Trophoblast cell (in vitro differentiated cells and primary cell): Measurements from ENCODE around the gene NEGR1.

Source experiments
- DNase-seq, 2 donors: peaks; one replicate each; pipeline ENCODE4 v3.0.0-alpha.2; 2016
- H2AFZ ChIP-seq: 2 replicates; pipeline ENCODE4 v1.6.1; 2013; ENCODE audit warnings: low read length, moderate library complexity, mild to moderate bottlenecking; ENCODE audit not compliant: insufficient read depth, poor library complexity
- H2AK5ac ChIP-seq: 2 replicates; pipeline ENCODE4 v1.6.1; 2013; ENCODE audit warnings: mild to moderate bottlenecking, low read length
- H2BK120ac ChIP-seq: 2 replicates; pipeline ENCODE4 v1.6.1; 2013; ENCODE audit warnings: low read length, mild to moderate bottlenecking, moderate library complexity; ENCODE audit not compliant: insufficient read depth, poor library complexity
- H2BK12ac ChIP-seq: 2 replicates; pipeline ENCODE4 v1.6.1; 2013; ENCODE audit warnings: mild to moderate bottlenecking, low read length, moderate library complexity
- H2BK5ac ChIP-seq: 2 replicates; pipeline ENCODE4 v1.6.1; 2013; ENCODE audit warnings: low read length, low read depth, moderate library complexity, mild to moderate bottlenecking; ENCODE audit not compliant: poor library complexity
- H3K14ac ChIP-seq: 2 replicates; pipeline ENCODE4 v1.6.1; 2013; ENCODE audit warnings: mild to moderate bottlenecking, low read length
- H3K18ac ChIP-seq: 2 replicates; pipeline ENCODE4 v1.6.1; 2013; ENCODE audit warnings: mild to moderate bottlenecking, low read length
- H3K23ac ChIP-seq: 2 replicates; pipeline ENCODE4 v1.6.1; 2013; ENCODE audit warnings: low read length
- H3K27ac ChIP-seq: 2 replicates; pipeline ENCODE4 v1.5.1; 2013; ENCODE audit warnings: low read depth, mild to moderate bottlenecking, inconsistent platforms, low read length, moderate library complexity
- H3K27me3 ChIP-seq: 2 replicates; pipeline ENCODE4 v1.6.1; 2013; ENCODE audit warnings: inconsistent platforms, mild to moderate bottlenecking, low read length, moderate library complexity; ENCODE audit not compliant: insufficient read depth
- H3K36me3 ChIP-seq, 2 experiments: 1 replicate in 1 of 2; 2 replicates in 1 of 2; pipeline ENCODE4 v1.6.1; 2013; ENCODE audit warnings: low read length in 2 of 2, mild to moderate bottlenecking in 2 of 2, moderate library complexity in 1 of 2; ENCODE audit not compliant: insufficient read depth in 2 of 2, control insufficient read depth in 1 of 2
- H3K4ac ChIP-seq: 2 replicates; pipeline ENCODE4 v1.6.1; 2013; ENCODE audit warnings: low read depth, mild to moderate bottlenecking, low read length, moderate library complexity
- H3K4me1 ChIP-seq, 2 experiments: 1 replicate in 1 of 2; 2 replicates in 1 of 2; pipeline ENCODE4 v1.6.1; 2013; ENCODE audit warnings: low read length in 2 of 2, mild to moderate bottlenecking in 2 of 2, moderate library complexity in 1 of 2; ENCODE audit not compliant: insufficient read depth in 2 of 2, control insufficient read depth in 1 of 2
- H3K4me2 ChIP-seq: 2 replicates; pipeline ENCODE4 v1.6.1; 2013; ENCODE audit warnings: inconsistent platforms, mild to moderate bottlenecking, low read length, moderate library complexity
- H3K4me3 ChIP-seq: 2 replicates; pipeline ENCODE4 v1.5.1; 2013; ENCODE audit warnings: mild to moderate bottlenecking, low read depth, low read length, inconsistent platforms
- H3K79me1 ChIP-seq: one replicate; pipeline ENCODE4 v1.6.1; 2013; ENCODE audit warnings: low read length
- H3K79me2 ChIP-seq: 2 replicates; pipeline ENCODE4 v1.6.1; 2013; ENCODE audit warnings: low read length, mild to moderate bottlenecking; ENCODE audit not compliant: control insufficient read depth, insufficient read depth, poor library complexity
- H3K9ac ChIP-seq: 2 replicates; pipeline ENCODE4 v1.6.1; 2013; ENCODE audit warnings: mild to moderate bottlenecking, low read length
- H3K9me3 ChIP-seq: 2 replicates; pipeline ENCODE4 v1.6.1; 2013; ENCODE audit warnings: low read depth, mild to moderate bottlenecking, control low read depth, inconsistent platforms, low read length; ENCODE audit not compliant: insufficient read depth
- H4K12ac ChIP-seq: 2 replicates; pipeline ENCODE4 v1.6.1; 2013; ENCODE audit warnings: low read depth, mild to moderate bottlenecking, low read length, moderate library complexity
- H4K8ac ChIP-seq: 2 replicates; pipeline ENCODE4 v1.6.1; 2013; ENCODE audit warnings: low read depth, mild to moderate bottlenecking, low read length, moderate library complexity
- H4K91ac ChIP-seq: one replicate; pipeline ENCODE4 v1.6.1; 2013; ENCODE audit warnings: low read depth, mild to moderate bottlenecking, low read length, moderate library complexity
- WGBS: extraction: QIAGEN DNeasy Blood & Tissue Kit; methylation state at CpG from one replicate; pipeline ENCODE4 v1.1.7; 2013; ENCODE audit warnings: missing lambda C conversion rate; ENCODE audit not compliant: insufficient read length, insufficient coverage; ENCODE audit errors: extremely low coverage; 5-methylcytosine and 5-hydroxymethylcytosine counted together

NEGR1 gene

DNA sequence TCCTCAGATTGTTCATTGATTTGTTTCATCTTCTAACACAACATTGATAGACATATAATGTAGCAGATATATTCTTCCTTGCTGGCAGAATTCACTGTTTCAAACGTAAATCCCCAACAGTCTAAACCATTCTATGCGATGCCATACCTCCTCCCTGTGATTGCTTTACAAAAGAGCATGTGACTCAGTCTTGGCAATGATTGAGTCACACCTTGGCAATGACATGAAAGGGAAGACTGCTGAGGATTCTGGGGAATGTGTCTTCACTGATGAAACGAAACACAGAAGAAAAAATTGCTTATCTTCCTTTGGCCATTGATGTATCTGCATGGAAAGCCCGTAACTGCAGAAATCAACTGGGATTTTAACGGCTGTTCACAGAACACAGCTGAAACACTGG is 791.9 kb downstream of the NEGR1 start:
- Histone ChIP-seq H3K14ac (no peak overlapping the region), H3K27ac (no peak overlapping the region), H4K12ac (no peak overlapping the region), H2BK12ac (no peak overlapping the region), H3K4ac (no peak overlapping the region), H2AK5ac (no peak overlapping the region), H3K4me1 (no peaks in the 10 kb centered on the region), H3K18ac (no peak overlapping the region), H2AFZ (no peak overlapping the region), H3K23ac (no peak overlapping the region), H4K8ac (no peak overlapping the region), H3K9ac (no peak overlapping the region), H3K4me2 (no peak overlapping the region), H3K79me1 (peaks cover 2% of the 10 kb centered on the region), H2BK120ac (no peak overlapping the region), H3K79me2 (no peaks in the 10 kb centered on the region), H3K9me3 (no peaks in the 10 kb centered on the region), H2BK5ac (no peak overlapping the region), H3K27me3 (no peaks in the 10 kb centered on the region), H4K91ac (no peak overlapping the region), H3K4me3 (no peak overlapping the region), H3K36me3 (no peaks in the 10 kb centered on the region)
- DNase-seq, result peak; percentile 14 to 18
- WGBS, result no CpG with 5 or more reads among the region's 5 CpGs

DNA sequence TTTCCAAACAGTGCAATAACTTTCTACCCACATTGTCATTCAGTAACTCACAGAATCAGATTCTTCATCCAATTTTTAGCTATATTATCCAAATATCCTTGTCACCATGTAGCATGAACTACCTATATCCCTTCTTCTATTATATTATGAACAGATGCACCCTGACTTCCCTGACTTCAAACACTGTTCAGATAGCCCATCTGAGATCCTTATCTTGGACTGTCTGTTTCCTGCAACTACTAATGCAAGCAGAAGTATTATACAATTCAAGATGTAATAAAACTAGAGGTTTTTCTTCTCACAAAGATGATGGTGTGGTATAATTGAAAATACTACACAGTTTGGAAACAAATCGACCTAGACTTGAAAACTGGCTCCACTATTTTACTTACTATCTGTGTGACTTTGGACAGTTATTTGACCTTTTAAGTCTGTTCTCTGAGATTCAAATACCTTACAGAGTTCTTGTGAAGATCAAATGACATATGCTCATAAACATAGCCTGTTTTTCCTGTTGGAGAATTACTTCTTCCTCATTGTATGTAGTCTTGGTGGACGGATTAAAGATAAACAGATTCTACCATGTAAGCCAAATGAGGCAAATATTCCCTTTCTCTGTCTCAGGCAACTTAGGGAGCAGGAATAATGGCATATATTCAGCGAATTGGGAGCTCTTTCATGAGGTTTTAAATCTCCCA is 793.6 kb downstream of the NEGR1 start:
- Histone ChIP-seq H3K18ac (no peak overlapping the region), H3K4me2 (no peak overlapping the region), H3K79me1 (peaks cover 2% of the 10 kb centered on the region), H2BK120ac (no peak overlapping the region), H3K4me1 (no peaks in the 10 kb centered on the region), H4K12ac (no peak overlapping the region), H2BK12ac (no peak overlapping the region), H3K9me3 (no peaks in the 10 kb centered on the region), H3K36me3 (no peaks in the 10 kb centered on the region), H2BK5ac (no peak overlapping the region), H3K27ac (no peak overlapping the region), H3K27me3 (no peaks in the 10 kb centered on the region), H3K79me2 (no peaks in the 10 kb centered on the region), H4K91ac (no peak overlapping the region), H3K14ac (no peak overlapping the region), H3K4ac (no peak overlapping the region), H3K9ac (no peak overlapping the region), H2AK5ac (no peak overlapping the region), H2AFZ (no peak overlapping the region), H3K4me3 (no peak overlapping the region), H4K8ac (no peak overlapping the region), H3K23ac (no peak overlapping the region)
- no CpG with 5 or more reads among the region's 3 CpGs for WGBS
- DNase-seq, result no peak

DNA sequence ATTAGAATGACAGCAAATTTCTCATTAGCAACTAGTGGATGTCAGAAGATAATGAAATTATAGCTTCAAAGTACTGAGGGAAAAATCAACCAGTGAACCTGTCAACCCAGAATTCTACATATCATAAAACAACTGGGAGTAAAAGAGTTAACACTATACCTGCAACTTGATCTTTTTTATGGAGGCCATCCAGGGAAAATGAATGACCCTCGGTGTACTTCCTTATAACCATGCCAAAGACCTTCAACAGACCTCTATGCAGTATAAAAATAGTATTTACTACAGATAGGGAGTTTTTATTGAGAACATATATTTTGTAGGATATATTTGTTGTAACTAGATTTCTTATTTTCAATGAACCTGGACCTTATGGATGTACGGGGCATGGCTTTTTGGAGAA is 809.0 kb downstream of the NEGR1 start:
- DNase-seq, result no peak
- H2BK120ac ChIP-seq, result no peak overlapping the region
- no peaks in the 10 kb centered on the region for H3K27me3 ChIP-seq
- no peak overlapping the region for H2BK5ac ChIP-seq
- H3K79me2 ChIP-seq, result no peaks in the 10 kb centered on the region
- H3K9me3 ChIP-seq, result no peaks in the 10 kb centered on the region
- no peak overlapping the region for H4K8ac ChIP-seq
- H3K79me1 ChIP-seq, result no peaks in the 10 kb centered on the region
- no peak overlapping the region for H4K91ac ChIP-seq
- no peak overlapping the region for H3K23ac ChIP-seq
- H4K12ac ChIP-seq, result no peak overlapping the region
- H3K14ac ChIP-seq, result no peak overlapping the region
- H3K36me3 ChIP-seq, result no peaks in the 10 kb centered on the region
- H3K4me3 ChIP-seq, result no peak overlapping the region
- no peak overlapping the region for H3K4ac ChIP-seq
- no peak overlapping the region for H3K9ac ChIP-seq
- no peak overlapping the region for H3K27ac ChIP-seq
- H2BK12ac ChIP-seq, result no peak overlapping the region
- H2AFZ ChIP-seq, result no peak overlapping the region
- H3K4me1 ChIP-seq, result no peaks in the 10 kb centered on the region
- no peak overlapping the region for H3K18ac ChIP-seq
- no peak overlapping the region for H2AK5ac ChIP-seq
- no peak overlapping the region for H3K4me2 ChIP-seq
- WGBS, result no CpG with 5 or more reads among the region's 2 CpGs

DNA sequence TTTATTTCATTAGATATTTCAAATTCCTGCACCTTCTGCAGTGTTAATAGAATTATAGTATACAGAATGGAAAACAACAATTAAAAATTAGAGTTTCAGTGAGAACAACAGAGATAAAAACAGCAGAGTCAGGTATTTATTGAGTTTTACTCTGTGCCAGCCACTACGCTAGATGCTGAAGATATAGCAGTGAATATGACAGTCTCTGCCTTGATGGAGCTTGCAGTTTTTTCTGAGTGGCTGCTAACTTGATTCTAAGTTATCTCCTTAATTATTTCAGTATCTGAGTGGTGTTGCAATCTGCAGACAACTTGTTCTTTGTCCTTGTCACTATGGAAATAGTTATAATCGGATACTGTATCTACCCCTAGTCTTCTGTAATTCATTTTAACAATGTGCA is 817.2 kb downstream of the NEGR1 start:
- no peak overlapping the region for H4K91ac ChIP-seq
- no peak overlapping the region for H3K4ac ChIP-seq
- WGBS, result no CpG with 5 or more reads among the region's 2 CpGs

More for the DNA sequence above, 817.2 kb downstream of the NEGR1 start:
- H2BK120ac ChIP-seq, result no peak overlapping the region
- no peaks in the 10 kb centered on the region for H3K36me3 ChIP-seq
- H3K4me3 ChIP-seq, result no peak overlapping the region
- no peaks in the 10 kb centered on the region for H3K9me3 ChIP-seq
- H2BK5ac ChIP-seq, result no peak overlapping the region
- no peak overlapping the region for H4K12ac ChIP-seq
- no peak overlapping the region for H3K27ac ChIP-seq
- no peak overlapping the region for H3K23ac ChIP-seq
- no peak for DNase-seq
- no peak overlapping the region for H3K4me2 ChIP-seq
- H3K79me1 ChIP-seq, result no peaks in the 10 kb centered on the region
- no peaks in the 10 kb centered on the region for H3K4me1 ChIP-seq
- no peak overlapping the region for H2AK5ac ChIP-seq
- H4K8ac ChIP-seq, result no peak overlapping the region
- no peak overlapping the region for H2AFZ ChIP-seq
- H3K79me2 ChIP-seq, result no peaks in the 10 kb centered on the region
- H3K27me3 ChIP-seq, result no peaks in the 10 kb centered on the region
- no peak overlapping the region for H3K18ac ChIP-seq
- H3K9ac ChIP-seq, result no peak overlapping the region
- no peak overlapping the region for H3K14ac ChIP-seq
- H2BK12ac ChIP-seq, result no peak overlapping the region
